NB4 (cell line): Measurements from ENCODE around the gene CHST11.

Experiments
- CTCF ChIP-seq: IDR thresholded peaks from one replicate; pipeline ENCODE4 v1.5.1; 2012; ENCODE audit warnings: low read depth, low read length
- MAX ChIP-seq: IDR thresholded peaks from 2 replicates; pipeline ENCODE4 v1.6.1; 2011; ENCODE audit warnings: low read depth, low read length

GRCh38 chr12:104535369-104535768, 78.6 kb downstream of the CHST11 start:
- TF ChIP-seq CTCF (no peak), MAX (no peak)
